ENCODE data around the gene HOXB5.

DNA sequence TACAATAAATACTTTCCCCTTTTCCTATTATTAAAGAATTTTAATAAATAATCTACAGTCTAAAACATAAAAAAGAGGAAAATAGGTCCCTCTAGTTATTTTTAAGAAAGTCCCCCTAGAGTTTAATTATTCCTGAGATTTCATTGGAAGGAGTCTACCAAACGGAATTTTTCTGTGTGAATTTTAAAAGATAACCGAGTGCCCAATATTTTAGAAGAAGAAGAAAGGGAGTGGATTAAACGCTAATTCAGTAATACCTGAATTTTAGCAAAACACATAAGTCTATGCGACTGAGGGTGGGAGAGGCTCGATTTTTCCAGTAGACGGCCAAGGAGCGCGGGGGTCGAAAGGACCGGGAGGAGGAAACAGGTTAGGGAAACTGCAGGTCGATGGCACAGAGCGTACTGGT is 50.9 kb downstream of the HOXB5 start:
- TF ChIP-seq, protein P1, sequence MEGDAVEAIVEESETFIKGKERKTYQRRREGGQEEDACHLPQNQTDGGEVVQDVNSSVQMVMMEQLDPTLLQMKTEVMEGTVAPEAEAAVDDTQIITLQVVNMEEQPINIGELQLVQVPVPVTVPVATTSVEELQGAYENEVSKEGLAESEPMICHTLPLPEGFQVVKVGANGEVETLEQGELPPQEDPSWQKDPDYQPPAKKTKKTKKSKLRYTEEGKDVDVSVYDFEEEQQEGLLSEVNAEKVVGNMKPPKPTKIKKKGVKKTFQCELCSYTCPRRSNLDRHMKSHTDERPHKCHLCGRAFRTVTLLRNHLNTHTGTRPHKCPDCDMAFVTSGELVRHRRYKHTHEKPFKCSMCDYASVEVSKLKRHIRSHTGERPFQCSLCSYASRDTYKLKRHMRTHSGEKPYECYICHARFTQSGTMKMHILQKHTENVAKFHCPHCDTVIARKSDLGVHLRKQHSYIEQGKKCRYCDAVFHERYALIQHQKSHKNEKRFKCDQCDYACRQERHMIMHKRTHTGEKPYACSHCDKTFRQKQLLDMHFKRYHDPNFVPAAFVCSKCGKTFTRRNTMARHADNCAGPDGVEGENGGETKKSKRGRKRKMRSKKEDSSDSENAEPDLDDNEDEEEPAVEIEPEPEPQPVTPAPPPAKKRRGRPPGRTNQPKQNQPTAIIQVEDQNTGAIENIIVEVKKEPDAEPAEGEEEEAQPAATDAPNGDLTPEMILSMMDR (IDR thresholded peaks at IDR 0.05; ENCODE audit: low read depth, low read length): no peak
- no peak for TF ChIP-seq EZH2phosphoT487 (IDR thresholded peaks at IDR 0.05; ENCODE audit: low read depth)
